Measurements from ENCODE around the gene MZF1. TPM values are rescaled to one million over a fixed set of nuclear protein-coding genes. Genes with fewer than 3 reads are reported as not detected.
A peak's percentile ranks its signal among the peaks of the same experiment; 100 is the strongest.
"Not testable (repeated sequence)": the region's sequence is repeated elsewhere in the genome, so short reads cannot be mapped to it uniquely, and the experiment has no call there.

Gene MZF1
- 17.4 and 17.8 TPM in 2 replicates for total RNA-seq (2014; rRNA removed; shearing (Covaris generic))

- DNase-seq (ENCODE audit: low spot score), result peak; percentile 100
These were observed at the start of gene MZF1 for GRCh38 chr19:58572818-58573657. Gene MZF1, minus strand, starts transcription at chr19:58573335. Its CDS starts 1,946 bp downstream, at chr19:58571389.

- not testable (repeated sequence) for DNase-seq (ENCODE audit: low spot score)
These were observed 34.1 kb upstream of the MZF1 start for GRCh38 chr19:58607213-58607612.

- not testable (repeated sequence) for DNase-seq (ENCODE audit: low spot score)
These were observed 33.2 kb upstream of the MZF1 start for GRCh38 chr19:58606251-58606896.

GRCh38 chr19:58586133-58586765 lies 13.1 kb upstream of the MZF1 start:
- DNase-seq (ENCODE audit: low spot score), result no peak

GRCh38 chr19:58585442-58586132 lies 12.5 kb upstream of the MZF1 start:
- DNase-seq (ENCODE audit: low spot score), result no peak

GRCh38 chr19:58584498-58585441 lies 11.6 kb upstream of the MZF1 start:
- DNase-seq (ENCODE audit: low spot score), result no peak

GRCh38 chr19:58582985-58583384 lies 9.8 kb upstream of the MZF1 start:
- no peak for DNase-seq (ENCODE audit: low spot score)

- no peak for DNase-seq (ENCODE audit: low spot score)
These were observed 8.3 kb upstream of the MZF1 start for GRCh38 chr19:58581227-58582141.

GRCh38 chr19:58579473-58580142 lies 6.5 kb upstream of the MZF1 start:
- no peak for DNase-seq (ENCODE audit: low spot score)

- no peak for DNase-seq (ENCODE audit: low spot score)
These were observed 5.1 kb upstream of the MZF1 start for GRCh38 chr19:58578012-58578925.

- not testable (repeated sequence) for DNase-seq (ENCODE audit: low spot score)
These were observed 4.4 kb upstream of the MZF1 start for GRCh38 chr19:58577581-58577980.

GRCh38 chr19:58575183-58576041 lies 2.3 kb upstream of the MZF1 start:
- peak; percentile 92 for DNase-seq (ENCODE audit: low spot score)

GRCh38 chr19:58573658-58574164 lies 576 bp upstream of the MZF1 start:
- DNase-seq (ENCODE audit: low spot score), result no peak

GRCh38 chr19:58572026-58572817 lies 913 bp downstream of the MZF1 start:
- DNase-seq (ENCODE audit: low spot score), result no peak

- no peak for DNase-seq (ENCODE audit: low spot score)
These were observed 1.6 kb downstream of the MZF1 start for GRCh38 chr19:58571575-58571947.
